Activated CD8-positive, alpha-beta T cell treated with anti-CD3 and anti-CD28 coated beads for 36 hours (primary cell): ENCODE measurements around the gene TLR3. TPM values are rescaled to one million over a fixed set of nuclear protein-coding genes. Genes with fewer than 3 reads are reported as not detected.
A peak's percentile ranks its signal among the peaks of the same experiment; 100 is the strongest.
"Not testable (repeated sequence)": the region's sequence is repeated elsewhere in the genome, so short reads cannot be mapped to it uniquely, and the experiment has no call there.

Experiments
- ATAC-seq: fragments of 200-7000 bp; cut with Tn5 transposase; one replicate; pipeline ENCODE4 v1.10.0; 2021; ENCODE audit warnings: mild to moderate bottlenecking, moderate library complexity
- CTCF ChIA-PET: fragments of 350-600 bp; sonication (Branson Sonifier 250); formaldehyde crosslinking; loops from one replicate; lab custom pipeline; 2021; ENCODE audit warnings: antibody characterized with exemption; lab: Charles Lee
- POLR2A ChIA-PET: fragments of 350-600 bp; sonication (Branson Sonifier 250); formaldehyde crosslinking; loops from one replicate; lab custom pipeline; 2021; ENCODE audit warnings: antibody characterized with exemption; lab: Charles Lee
- DNase-seq: peaks from one replicate; pipeline ENCODE4 v3.0.0-alpha.2; 2020
- H3K27ac Mint-ChIP-seq: one replicate; pipeline ENCODE4 v1.8.0; 2021; ENCODE audit warnings: mild to moderate bottlenecking, mixed read lengths
- H3K27me3 Mint-ChIP-seq: one replicate; pipeline ENCODE4 v1.8.0; 2021; ENCODE audit warnings: mixed read lengths
- H3K36me3 Mint-ChIP-seq: one replicate; pipeline ENCODE4 v1.8.0; 2021; ENCODE audit warnings: low read depth, mixed read lengths
- H3K4me1 Mint-ChIP-seq: one replicate; pipeline ENCODE4 v1.8.0; 2021; ENCODE audit warnings: low read depth, mixed read lengths
- H3K4me3 Mint-ChIP-seq: one replicate; pipeline ENCODE4 v1.8.0; 2021; ENCODE audit warnings: mild to moderate bottlenecking, moderate library complexity, mixed read lengths
- H3K9me3 Mint-ChIP-seq: one replicate; pipeline ENCODE4 v1.8.0; 2021; ENCODE audit warnings: mixed read lengths
- intact Hi-C: fragments of 100-400 bp; cut with micrococcal nuclease; formaldehyde crosslinking; loops from one replicate; pipeline ENCODE4 v1.10.0; 2022
- total RNA-seq, 2 experiments: library from RNA; stranded (reverse); gene quantifications; one replicate each; pipeline ENCODE4 v1.2.3, GENCODE V29; 2021
- TF ChIP-seq, protein P1 (sequence below): fragments of 200-600 bp; IDR thresholded peaks from one replicate; pipeline ENCODE4 v1.8.0; 2022; ENCODE audit warnings: antibody characterized with exemption, mild to moderate bottlenecking

The TLR3 gene
- total RNA-seq, 2 experiments from 2014 or later = not detected

DNA sequence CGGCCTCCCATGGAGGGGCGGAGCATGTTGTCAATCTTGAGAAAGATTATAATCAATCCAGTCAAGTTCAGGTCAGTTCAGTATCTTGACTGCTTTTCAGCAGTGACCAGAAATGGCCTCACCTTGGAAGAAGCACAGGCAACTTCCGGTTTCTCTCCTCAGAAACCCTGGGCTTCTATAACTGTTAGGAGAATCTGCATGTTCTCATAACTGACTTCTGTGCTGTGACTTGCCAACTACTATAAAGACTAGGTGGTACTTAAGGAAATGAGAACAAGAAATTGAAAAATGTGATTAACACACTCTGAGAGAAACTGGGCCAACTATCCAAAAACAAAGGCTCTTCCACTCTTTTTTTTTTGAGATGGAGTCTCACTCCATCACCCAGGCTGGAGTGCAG is 35.9 kb upstream of the TLR3 start:
- no peak overlapping the region for H3K4me3 Mint-ChIP-seq
- DNase-seq (no peak), ATAC-seq (no peak)
- no peak overlapping the region for H3K27ac Mint-ChIP-seq
- no peaks in the 10 kb centered on the region for H3K36me3 Mint-ChIP-seq
- intact Hi-C loops = no loop called here
- peaks cover 2% of the 10 kb centered on the region for H3K9me3 Mint-ChIP-seq
- peaks cover 33% of the 10 kb centered on the region for H3K27me3 Mint-ChIP-seq
- H3K4me1 Mint-ChIP-seq = no peaks in the 10 kb centered on the region
- TF ChIP-seq, protein P1, sequence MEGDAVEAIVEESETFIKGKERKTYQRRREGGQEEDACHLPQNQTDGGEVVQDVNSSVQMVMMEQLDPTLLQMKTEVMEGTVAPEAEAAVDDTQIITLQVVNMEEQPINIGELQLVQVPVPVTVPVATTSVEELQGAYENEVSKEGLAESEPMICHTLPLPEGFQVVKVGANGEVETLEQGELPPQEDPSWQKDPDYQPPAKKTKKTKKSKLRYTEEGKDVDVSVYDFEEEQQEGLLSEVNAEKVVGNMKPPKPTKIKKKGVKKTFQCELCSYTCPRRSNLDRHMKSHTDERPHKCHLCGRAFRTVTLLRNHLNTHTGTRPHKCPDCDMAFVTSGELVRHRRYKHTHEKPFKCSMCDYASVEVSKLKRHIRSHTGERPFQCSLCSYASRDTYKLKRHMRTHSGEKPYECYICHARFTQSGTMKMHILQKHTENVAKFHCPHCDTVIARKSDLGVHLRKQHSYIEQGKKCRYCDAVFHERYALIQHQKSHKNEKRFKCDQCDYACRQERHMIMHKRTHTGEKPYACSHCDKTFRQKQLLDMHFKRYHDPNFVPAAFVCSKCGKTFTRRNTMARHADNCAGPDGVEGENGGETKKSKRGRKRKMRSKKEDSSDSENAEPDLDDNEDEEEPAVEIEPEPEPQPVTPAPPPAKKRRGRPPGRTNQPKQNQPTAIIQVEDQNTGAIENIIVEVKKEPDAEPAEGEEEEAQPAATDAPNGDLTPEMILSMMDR = no peak
- ChIA-PET CTCF (no interaction called here), POLR2A (interaction anchor here (0.6 kb wide), 1 partner anchor 372 kb away, joined by 5 read pairs; no protein-coding TSS in a partner anchor)

DNA sequence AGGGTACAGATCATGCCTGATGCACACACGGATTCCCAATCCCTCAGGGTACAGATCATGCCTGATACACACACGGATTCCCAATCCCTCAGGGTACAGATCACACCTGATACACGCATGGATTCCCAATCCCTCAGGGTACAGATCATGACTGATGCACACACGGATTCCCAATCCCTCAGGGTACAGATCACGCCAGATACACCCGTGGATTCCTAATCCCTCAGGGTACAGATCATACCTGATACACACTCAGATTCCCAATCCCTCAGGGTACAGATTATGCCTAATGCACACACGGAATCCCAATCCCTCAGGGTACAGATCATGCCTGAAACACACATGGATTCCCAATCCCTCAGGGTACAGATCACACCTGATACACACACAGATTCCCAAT is 34.3 kb upstream of the TLR3 start:
- peaks cover 30% of the 10 kb centered on the region for H3K27me3 Mint-ChIP-seq
- H3K4me3 Mint-ChIP-seq, H3K9me3 Mint-ChIP-seq, CTCF ChIA-PET, intact Hi-C loops, H3K27ac Mint-ChIP-seq, DNase-seq, POLR2A ChIA-PET, ATAC-seq, H3K36me3 Mint-ChIP-seq, H3K4me1 Mint-ChIP-seq: not testable (repeated sequence)

DNA sequence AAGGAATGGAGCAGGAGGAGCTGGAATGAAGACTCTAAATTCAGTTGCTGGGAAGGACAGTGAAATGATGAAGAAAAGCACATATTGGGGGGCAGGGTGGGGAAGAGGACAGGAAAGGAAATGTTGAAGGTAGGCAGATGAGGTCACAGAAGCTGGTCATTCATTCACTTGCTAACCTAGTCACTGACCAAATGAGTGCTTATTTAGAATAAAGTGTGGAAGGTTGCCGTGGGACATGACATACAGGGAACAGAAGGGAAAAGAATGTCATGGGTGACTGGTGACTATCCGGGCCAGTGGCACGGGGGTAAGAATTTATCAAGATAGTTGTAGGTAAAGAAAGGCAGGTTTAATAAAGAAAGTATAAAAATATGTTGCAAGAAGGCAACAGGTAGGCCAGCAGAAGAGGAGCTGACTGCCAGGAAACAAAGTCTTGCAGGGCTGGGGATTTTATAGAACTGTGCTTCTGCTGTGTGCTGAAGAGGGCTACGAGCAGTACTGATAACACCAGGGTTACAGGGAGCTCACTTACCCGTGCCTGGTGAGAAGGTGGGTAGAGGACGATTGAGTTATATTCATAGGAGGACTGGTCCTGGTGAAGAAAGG is 31.9 kb upstream of the TLR3 start:
- intact Hi-C loops = no loop called here
- no peak for DNase-seq
- H3K9me3 Mint-ChIP-seq = peaks cover 2% of the 10 kb centered on the region

DNA sequence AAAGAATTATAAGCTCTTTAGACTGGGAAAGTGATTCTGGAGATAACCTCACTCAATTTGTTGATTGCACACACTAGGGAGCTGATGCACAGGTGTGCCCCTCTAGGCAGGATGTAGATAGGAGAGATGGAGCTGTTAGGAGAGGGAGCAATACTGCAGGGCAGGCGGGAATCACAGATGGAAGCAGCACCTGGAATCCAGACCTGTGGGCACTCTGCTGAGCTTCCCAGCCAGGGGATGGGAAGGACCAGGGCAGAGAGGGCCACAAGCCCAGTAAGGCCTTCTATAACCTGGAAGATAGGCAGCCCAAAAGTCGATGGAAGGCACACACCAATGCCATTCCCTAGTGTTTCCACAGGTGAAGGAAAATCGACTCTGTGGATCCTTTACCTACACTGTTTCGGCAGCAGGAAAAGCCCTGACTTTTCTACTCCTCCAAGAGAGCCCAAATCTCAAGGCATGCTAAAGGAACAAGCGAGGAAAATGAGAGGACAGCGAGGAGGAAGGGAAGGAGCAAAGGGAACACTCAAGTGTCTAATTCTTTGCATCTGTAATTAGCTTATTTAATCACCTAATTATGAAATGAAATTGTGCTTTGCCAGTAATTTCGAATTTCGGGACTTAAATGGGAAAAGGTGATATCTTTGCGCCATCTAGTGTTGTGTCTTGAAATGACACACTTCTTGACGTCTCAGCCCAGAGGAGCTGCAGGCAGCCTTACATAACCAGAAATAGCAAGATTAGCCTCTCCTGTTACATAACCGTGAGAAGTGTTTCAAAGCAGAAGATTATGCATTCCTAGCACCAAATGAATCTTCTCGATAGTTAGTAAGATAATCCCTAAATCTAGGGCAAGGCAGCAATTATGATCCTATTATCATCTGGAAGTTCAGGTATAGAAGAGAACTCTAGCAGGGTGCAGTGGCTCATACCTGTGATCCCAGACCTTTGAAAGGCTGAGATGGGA is 31.0 kb upstream of the TLR3 start:
- POLR2A ChIA-PET = no interaction called here
- intact Hi-C loops = no loop called here
- peaks cover 2% of the 10 kb centered on the region for H3K9me3 Mint-ChIP-seq
- H3K27me3 Mint-ChIP-seq = peaks cover 28% of the 10 kb centered on the region
- CTCF ChIA-PET = interaction anchor here (0.6 to 4.3 kb wide), 30 partner anchors 9 to 998 kb away, joined by 3 to 30 read pairs (median 4); partner anchors contain the start of gene TLR3
- H3K27ac Mint-ChIP-seq = no peak overlapping the region
- no peak overlapping the region for H3K4me3 Mint-ChIP-seq
- no peaks in the 10 kb centered on the region for H3K36me3 Mint-ChIP-seq
- H3K4me1 Mint-ChIP-seq = no peaks in the 10 kb centered on the region
- ATAC-seq (peak; percentile 42), DNase-seq (peak; percentile 37)
- TF ChIP-seq, protein P1 = peak; percentile 81

More for the DNA sequence above, 31.9 kb upstream of the TLR3 start:
- Mint-ChIP-seq H3K27me3 (peaks cover 29% of the 10 kb centered on the region), H3K4me1 (no peaks in the 10 kb centered on the region), H3K27ac (no peak overlapping the region), H3K36me3 (no peaks in the 10 kb centered on the region), H3K4me3 (no peak overlapping the region)
- CTCF ChIA-PET = interaction anchor here (0.9 to 4.3 kb wide), 16 partner anchors 8 to 997 kb away, joined by 3 to 30 read pairs (median 6); partner anchors contain the start of gene TLR3
- TF ChIP-seq, protein P1 = no peak
- POLR2A ChIA-PET = no interaction called here
- no peak for ATAC-seq

DNA sequence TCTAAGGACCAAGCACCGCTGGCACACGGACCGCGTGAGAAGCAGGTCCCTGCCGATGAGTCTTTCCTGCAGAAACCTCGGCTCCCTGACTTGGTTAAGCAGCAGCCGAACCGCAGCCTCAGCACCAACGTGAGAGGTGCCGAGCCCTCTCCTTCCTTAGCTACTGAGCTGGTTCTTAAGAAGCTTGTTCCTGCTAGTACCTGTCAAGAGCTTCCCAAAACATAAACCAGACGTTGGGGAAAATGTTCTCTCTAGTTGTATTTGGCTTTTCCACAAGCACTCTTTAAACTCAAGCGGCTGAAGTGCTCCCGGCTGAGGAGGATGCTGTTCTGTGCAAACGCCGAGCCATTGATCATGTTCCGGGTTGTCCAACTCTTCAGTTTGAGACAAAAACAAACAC is 29.3 kb upstream of the TLR3 start:
- no peak for DNase-seq
- H3K36me3 Mint-ChIP-seq = no peaks in the 10 kb centered on the region
- peaks cover 25% of the 10 kb centered on the region for H3K27me3 Mint-ChIP-seq
- TF ChIP-seq, protein P1 = no peak
- no peaks in the 10 kb centered on the region for H3K4me1 Mint-ChIP-seq
- no peak overlapping the region for H3K27ac Mint-ChIP-seq
- CTCF ChIA-PET = interaction anchor here (0.9 to 4.3 kb wide), 4 partner anchors 20 to 401 kb away, joined by 3 to 30 read pairs (median 14); no protein-coding TSS in a partner anchor
- no peaks in the 10 kb centered on the region for H3K9me3 Mint-ChIP-seq
- ATAC-seq = no peak
- H3K4me3 Mint-ChIP-seq = no peak overlapping the region
- intact Hi-C loops = no loop called here
- POLR2A ChIA-PET = no interaction called here
